Immature natural killer cell (primary cell): ENCODE data around the gene CLSTN2. TPM values are rescaled to one million over a fixed set of nuclear protein-coding genes. Genes with fewer than 3 reads are reported as not detected.

Experiments
- DNase-seq, 3 donors: peaks; one replicate each; pipeline ENCODE4 v3.0.0; 2022; ENCODE audit warnings: mixed read lengths in 1 of 3
- H3K27ac Mint-ChIP-seq, 6 donors: one replicate each; pipeline ENCODE4 v1.8.0; 2020; ENCODE audit warnings: mixed read lengths in 6 of 6, mild to moderate bottlenecking in 5 of 6, inconsistent platforms in 4 of 6, moderate library complexity in 3 of 6
- H3K27me3 Mint-ChIP-seq, 3 donors: one replicate each; pipeline ENCODE4 v1.8.0; 2020 to 2021; ENCODE audit warnings: low read depth in 3 of 3, mild to moderate bottlenecking in 3 of 3, mixed read lengths in 3 of 3, moderate library complexity in 3 of 3, inconsistent platforms in 1 of 3
- H3K36me3 Mint-ChIP-seq, 3 donors: one replicate each; pipeline ENCODE4 v1.8.0; 2020; ENCODE audit warnings: mixed read lengths in 3 of 3, inconsistent platforms in 2 of 3, mild to moderate bottlenecking in 2 of 3
- H3K4me1 Mint-ChIP-seq, 2 donors: one replicate each; pipeline ENCODE4 v1.8.0; 2020; ENCODE audit warnings: inconsistent platforms in 2 of 2, mild to moderate bottlenecking in 2 of 2, mixed read lengths in 2 of 2, moderate library complexity in 1 of 2
- H3K4me3 Mint-ChIP-seq, 5 donors: one replicate each; pipeline ENCODE4 v1.8.0; 2020; ENCODE audit warnings: mild to moderate bottlenecking in 5 of 5, mixed read lengths in 5 of 5, inconsistent platforms in 3 of 5, moderate library complexity in 3 of 5
- H3K9me3 Mint-ChIP-seq, 6 donors: one replicate each; pipeline ENCODE4 v1.8.0; 2020; ENCODE audit warnings: mild to moderate bottlenecking in 6 of 6, mixed read lengths in 6 of 6, inconsistent platforms in 4 of 6, moderate library complexity in 3 of 6
- polyA plus RNA-seq, 3 donors: library from polyadenylated mRNA; unstranded; fragments of 300-500 nt; fragmentation: Illumina TruSeq; gene quantifications; one replicate each; pipeline ENCODE4 v1.2.3, GENCODE V29; 2021

The CLSTN2 gene
- polyA plus RNA-seq, 3 donors from 2014 or later = not detected

GRCh38 chr3:140571836-140572235 lies 636.9 kb downstream of the CLSTN2 start:
- H3K27ac Mint-ChIP-seq = no peak overlapping the region
- no peaks in the 10 kb centered on the region for H3K4me1 Mint-ChIP-seq
- no peak for DNase-seq
- H3K4me3 Mint-ChIP-seq = no peak overlapping the region
- no peaks in the 10 kb centered on the region for H3K36me3 Mint-ChIP-seq
- H3K27me3 Mint-ChIP-seq = peaks cover 0 to 9% (median 0%) of the 10 kb centered on the region in 3 donors
- H3K9me3 Mint-ChIP-seq = peaks cover 0 to 1% (median 0%) of the 10 kb centered on the region in 6 donors

GRCh38 chr3:140572334-140572733 lies 637.3 kb downstream of the CLSTN2 start:
- Mint-ChIP-seq H3K27me3 (peaks cover 0 to 8% (median 2%) of the 10 kb centered on the region in 3 donors), H3K9me3 (peaks cover 0 to 2% (median 0%) of the 10 kb centered on the region in 6 donors)

GRCh38 chr3:140573011-140573410 lies 638.0 kb downstream of the CLSTN2 start:
- no peak for DNase-seq
- H3K27me3 Mint-ChIP-seq = peaks cover 0 to 8% (median 2%) of the 10 kb centered on the region in 3 donors
- H3K4me3 Mint-ChIP-seq = no peak overlapping the region
- no peaks in the 10 kb centered on the region for H3K36me3 Mint-ChIP-seq
- H3K9me3 Mint-ChIP-seq = peaks cover 0 to 4% (median 0%) of the 10 kb centered on the region in 6 donors
- no peaks in the 10 kb centered on the region for H3K4me1 Mint-ChIP-seq
- H3K27ac Mint-ChIP-seq = no peak overlapping the region

More at GRCh38 chr3:140572334-140572733, 637.3 kb downstream of the CLSTN2 start:
- Mint-ChIP-seq H3K4me1 (no peaks in the 10 kb centered on the region), H3K36me3 (no peaks in the 10 kb centered on the region), H3K4me3 (no peak overlapping the region), H3K27ac (no peak overlapping the region)
- DNase-seq = no peak

- Mint-ChIP-seq H3K36me3 (no peaks in the 10 kb centered on the region), H3K27me3 (peaks cover 0 to 8% (median 2%) of the 10 kb centered on the region in 3 donors), H3K27ac (no peak overlapping the region), H3K9me3 (peaks cover 0 to 4% (median 0%) of the 10 kb centered on the region in 6 donors), H3K4me1 (no peaks in the 10 kb centered on the region), H3K4me3 (no peak overlapping the region)
- DNase-seq = no peak
Observed at GRCh38 chr3:140574375-140574774, 639.4 kb downstream of the CLSTN2 start.

- H3K4me1 Mint-ChIP-seq = no peaks in the 10 kb centered on the region
- H3K27ac Mint-ChIP-seq = no peak overlapping the region
- H3K4me3 Mint-ChIP-seq = no peak overlapping the region
Observed at GRCh38 chr3:140576449-140576848, 641.5 kb downstream of the CLSTN2 start.

GRCh38 chr3:140577911-140578310 lies 642.9 kb downstream of the CLSTN2 start:
- Mint-ChIP-seq H3K9me3 (peaks cover 0 to 8% (median 0%) of the 10 kb centered on the region in 6 donors), H3K4me3 (no peak overlapping the region), H3K36me3 (no peaks in the 10 kb centered on the region), H3K27me3 (peaks cover 0 to 6% (median 2%) of the 10 kb centered on the region in 3 donors), H3K27ac (no peak overlapping the region), H3K4me1 (no peaks in the 10 kb centered on the region)
- no peak for DNase-seq

More at GRCh38 chr3:140576449-140576848, 641.5 kb downstream of the CLSTN2 start:
- no peaks in the 10 kb centered on the region for H3K36me3 Mint-ChIP-seq
- no peak for DNase-seq
- peaks cover 0 to 8% (median 0%) of the 10 kb centered on the region in 6 donors for H3K9me3 Mint-ChIP-seq
- peaks cover 0 to 6% (median 2%) of the 10 kb centered on the region in 3 donors for H3K27me3 Mint-ChIP-seq

- Mint-ChIP-seq H3K36me3 (no peaks in the 10 kb centered on the region), H3K27ac (no peak overlapping the region), H3K9me3 (peaks cover 0 to 8% (median 0%) of the 10 kb centered on the region in 6 donors), H3K27me3 (peaks cover 0 to 6% (median 2%) of the 10 kb centered on the region in 3 donors), H3K4me3 (no peak overlapping the region), H3K4me1 (no peaks in the 10 kb centered on the region)
- no peak for DNase-seq
Observed at GRCh38 chr3:140579260-140579659, 644.3 kb downstream of the CLSTN2 start.

- Mint-ChIP-seq H3K36me3 (no peaks in the 10 kb centered on the region), H3K9me3 (peaks cover 0 to 7% (median 0%) of the 10 kb centered on the region in 6 donors), H3K27ac (no peak overlapping the region), H3K4me1 (no peaks in the 10 kb centered on the region), H3K27me3 (peaks cover 0 to 6% (median 3%) of the 10 kb centered on the region in 3 donors), H3K4me3 (no peak overlapping the region)
- DNase-seq = no peak
Observed at GRCh38 chr3:140580746-140581145, 645.8 kb downstream of the CLSTN2 start.

GRCh38 chr3:140584549-140584948 lies 649.6 kb downstream of the CLSTN2 start:
- H3K27ac Mint-ChIP-seq = no peak overlapping the region
- peaks cover 0 to 4% (median 0%) of the 10 kb centered on the region in 3 donors for H3K27me3 Mint-ChIP-seq
- DNase-seq = no peak
- H3K4me1 Mint-ChIP-seq = no peaks in the 10 kb centered on the region
- H3K4me3 Mint-ChIP-seq = no peak overlapping the region
- H3K36me3 Mint-ChIP-seq = no peaks in the 10 kb centered on the region
- peaks cover 0 to 4% (median 0%) of the 10 kb centered on the region in 6 donors for H3K9me3 Mint-ChIP-seq

GRCh38 chr3:140585828-140586227 lies 650.8 kb downstream of the CLSTN2 start:
- no peaks in the 10 kb centered on the region for H3K4me1 Mint-ChIP-seq

GRCh38 chr3:140586311-140586710 lies 651.3 kb downstream of the CLSTN2 start:
- no peaks in the 10 kb centered on the region for H3K9me3 Mint-ChIP-seq
- no peaks in the 10 kb centered on the region for H3K36me3 Mint-ChIP-seq
- no peak overlapping the region for H3K4me3 Mint-ChIP-seq
- H3K4me1 Mint-ChIP-seq = no peaks in the 10 kb centered on the region
- DNase-seq = no peak
- peaks cover 0 to 4% (median 0%) of the 10 kb centered on the region in 3 donors for H3K27me3 Mint-ChIP-seq
- no peak overlapping the region for H3K27ac Mint-ChIP-seq

More at GRCh38 chr3:140585828-140586227, 650.8 kb downstream of the CLSTN2 start:
- no peak overlapping the region for H3K4me3 Mint-ChIP-seq
- no peak overlapping the region for H3K27ac Mint-ChIP-seq
- H3K9me3 Mint-ChIP-seq = peaks cover 0 to 1% (median 0%) of the 10 kb centered on the region in 6 donors
- H3K36me3 Mint-ChIP-seq = no peaks in the 10 kb centered on the region
- peaks cover 0 to 4% (median 0%) of the 10 kb centered on the region in 3 donors for H3K27me3 Mint-ChIP-seq
- DNase-seq = no peak

- H3K9me3 Mint-ChIP-seq = no peaks in the 10 kb centered on the region
- H3K27ac Mint-ChIP-seq = no peak overlapping the region
- no peak for DNase-seq
- H3K4me1 Mint-ChIP-seq = no peaks in the 10 kb centered on the region
- H3K4me3 Mint-ChIP-seq = no peak overlapping the region
- peaks cover 0 to 9% (median 1%) of the 10 kb centered on the region in 3 donors for H3K27me3 Mint-ChIP-seq
- no peaks in the 10 kb centered on the region for H3K36me3 Mint-ChIP-seq
Observed at GRCh38 chr3:140588558-140588957, 653.6 kb downstream of the CLSTN2 start.

GRCh38 chr3:140593766-140594165 lies 658.8 kb downstream of the CLSTN2 start:
- H3K36me3 Mint-ChIP-seq = no peaks in the 10 kb centered on the region
- no peak overlapping the region for H3K4me3 Mint-ChIP-seq
- no peak for DNase-seq
- H3K4me1 Mint-ChIP-seq = no peaks in the 10 kb centered on the region
- H3K9me3 Mint-ChIP-seq = no peaks in the 10 kb centered on the region
- no peak overlapping the region for H3K27ac Mint-ChIP-seq
- peaks cover 0 to 6% (median 1%) of the 10 kb centered on the region in 3 donors for H3K27me3 Mint-ChIP-seq

GRCh38 chr3:140595295-140595694 lies 660.3 kb downstream of the CLSTN2 start:
- H3K27me3 Mint-ChIP-seq = peaks cover 0 to 6% (median 1%) of the 10 kb centered on the region in 3 donors
- H3K36me3 Mint-ChIP-seq = no peaks in the 10 kb centered on the region
- H3K4me1 Mint-ChIP-seq = no peaks in the 10 kb centered on the region
- H3K9me3 Mint-ChIP-seq = peaks cover 0 to 4% (median 0%) of the 10 kb centered on the region in 6 donors
- H3K27ac Mint-ChIP-seq = no peak overlapping the region
- H3K4me3 Mint-ChIP-seq = no peak overlapping the region
- DNase-seq = no peak

GRCh38 chr3:140597364-140597763 lies 662.4 kb downstream of the CLSTN2 start:
- Mint-ChIP-seq H3K36me3 (no peaks in the 10 kb centered on the region), H3K27ac (no peak overlapping the region), H3K27me3 (peaks cover 0 to 6% (median 1%) of the 10 kb centered on the region in 3 donors), H3K9me3 (peaks cover 0 to 4% (median 0%) of the 10 kb centered on the region in 6 donors), H3K4me1 (no peaks in the 10 kb centered on the region), H3K4me3 (no peak overlapping the region)
- DNase-seq = no peak
